Mesothelial cell of epicardium (in vitro differentiated cells): ENCODE measurements around the gene EXOC7. TPM values are rescaled to one million over a fixed set of nuclear protein-coding genes. Genes with fewer than 3 reads are reported as not detected.
A peak's percentile ranks its signal among the peaks of the same experiment; 100 is the strongest.
"Not testable (repeated sequence)": the region's sequence is repeated elsewhere in the genome, so short reads cannot be mapped to it uniquely, and the experiment has no call there.

Experiments used
- DNase-seq, 2 experiments: peaks; one replicate each; pipeline ENCODE4 v3.0.0; 2021; ENCODE audit warnings: low spot score in 2 of 2; ENCODE audit not compliant: unreplicated experiment in 2 of 2
- H3K27ac Mint-ChIP-seq: 2 replicates; pipeline ENCODE4 v1.8.0; 2021; ENCODE audit warnings: mixed read lengths
- H3K27me3 Mint-ChIP-seq: 2 replicates; pipeline ENCODE4 v1.8.0; 2021; ENCODE audit warnings: low read depth, mixed read lengths
- H3K36me3 Mint-ChIP-seq: 2 replicates; pipeline ENCODE4 v1.8.0; 2021; ENCODE audit warnings: mixed read lengths
- H3K4me1 Mint-ChIP-seq: 2 replicates; pipeline ENCODE4 v1.8.0; 2021; ENCODE audit warnings: mixed read lengths
- H3K4me3 Mint-ChIP-seq: 2 replicates; pipeline ENCODE4 v1.8.0; 2021; ENCODE audit warnings: mild to moderate bottlenecking, moderate library complexity, mixed read lengths
- H3K9me3 Mint-ChIP-seq: 2 replicates; pipeline ENCODE4 v1.8.0; 2021; ENCODE audit warnings: mixed read lengths
- CTCF ChIP-seq: fragments of 200-600 bp; sonication (generic); IDR thresholded peaks from one replicate; pipeline ENCODE4 v1.5.0; 2021; ENCODE audit warnings: antibody characterized with exemption; ENCODE audit not compliant: unreplicated experiment
- total RNA-seq: library from RNA; stranded (reverse); gene quantifications from 3 replicates; pipeline ENCODE4 v1.2.1, GENCODE V29; 2021

Gene EXOC7
- total RNA-seq, 1 donor from 2014 or later, result 261 TPM

- Mint-ChIP-seq H3K4me1 (peaks cover 55% of the 10 kb centered on the region), H3K36me3 (peaks cover 2% of the 10 kb centered on the region), H3K9me3 (no peaks in the 10 kb centered on the region), H3K4me3 (no peak overlapping the region), H3K27me3 (peaks cover 56% of the 10 kb centered on the region), H3K27ac (no peak overlapping the region)
- TF ChIP-seq CTCF, result no peak
- no peak for DNase-seq
These were observed 24.0 kb downstream of the EXOC7 start for GRCh38 chr17:76079535-76079955.

DNA sequence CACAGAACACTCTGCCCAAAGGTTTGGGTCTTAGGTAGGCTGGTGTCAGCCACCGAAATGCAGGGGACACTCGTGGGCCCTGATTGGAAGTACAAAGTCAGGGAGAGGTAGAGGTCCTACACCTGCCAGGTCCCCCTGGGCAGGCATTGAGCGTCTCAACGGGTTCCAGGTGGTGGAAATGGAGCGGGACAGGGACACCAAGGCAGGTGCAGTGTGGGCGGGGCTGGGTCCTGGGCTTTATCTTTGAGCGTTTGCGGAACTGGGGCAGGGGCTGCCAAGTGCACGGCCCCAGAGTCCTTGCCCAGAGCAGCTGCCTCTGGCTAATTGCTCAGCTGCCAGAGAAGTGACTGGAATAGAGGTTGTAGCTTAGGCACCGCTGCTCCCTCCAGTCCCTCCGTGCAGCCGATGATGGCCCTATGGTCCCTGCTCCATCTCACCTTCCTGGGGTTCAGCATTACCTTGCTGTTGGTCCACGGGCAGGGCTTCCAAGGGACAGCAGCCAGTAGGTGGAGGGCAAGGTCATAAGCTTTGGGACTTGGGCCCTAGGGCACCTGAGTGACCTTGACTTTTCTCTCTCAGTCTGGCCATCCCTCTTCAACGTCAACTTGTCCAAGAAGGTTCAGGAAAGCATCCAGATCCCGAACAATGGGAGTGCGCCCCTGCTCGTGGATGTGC lies 24.6 kb downstream of the EXOC7 start, which contains the start of gene ZACN:
Gene ZACN, plus strand, starts transcription at position 323 of the 675 bp plus-strand sequence. Its CDS starts 83 bp downstream, at position 406.
- Mint-ChIP-seq H3K36me3 (no peaks in the 10 kb centered on the region), H3K27ac (no peak within 1 kb of the TSS), H3K9me3 (no peaks in the 10 kb centered on the region), H3K27me3 (peaks cover 61% of the 10 kb centered on the region), H3K4me1 (peaks cover 55% of the 10 kb centered on the region), H3K4me3 (no peak within 1 kb of the TSS)
- no peak for TF ChIP-seq CTCF
- no peak for DNase-seq

- not testable (repeated sequence) for H3K27ac Mint-ChIP-seq, DNase-seq, H3K4me3 Mint-ChIP-seq, H3K9me3 Mint-ChIP-seq, H3K36me3 Mint-ChIP-seq
- Mint-ChIP-seq H3K4me1 (peaks cover 55% of the 10 kb centered on the region), H3K27me3 (peaks cover 67% of the 10 kb centered on the region)
These were observed 25.2 kb downstream of the EXOC7 start for GRCh38 chr17:76078370-76078769.

GRCh38 chr17:76077584-76078110 lies 25.9 kb downstream of the EXOC7 start:
- H3K27me3 Mint-ChIP-seq, result peaks cover 68% of the 10 kb centered on the region
- H3K9me3 Mint-ChIP-seq, result no peaks in the 10 kb centered on the region
- no peak overlapping the region for H3K27ac Mint-ChIP-seq
- DNase-seq, result no peak
- H3K4me1 Mint-ChIP-seq, result peaks cover 49% of the 10 kb centered on the region
- H3K36me3 Mint-ChIP-seq, result no peaks in the 10 kb centered on the region
- no peak overlapping the region for H3K4me3 Mint-ChIP-seq
- TF ChIP-seq CTCF, result no peak

GRCh38 chr17:76076765-76077583 lies 26.6 kb downstream of the EXOC7 start:
- H3K27me3 Mint-ChIP-seq, result peaks cover 68% of the 10 kb centered on the region
- H3K4me1 Mint-ChIP-seq, result peaks cover 45% of the 10 kb centered on the region
- H3K36me3 Mint-ChIP-seq, result no peaks in the 10 kb centered on the region
- DNase-seq, result no peak
- H3K4me3 Mint-ChIP-seq, result peak overlapping the region; percentile 20
- no peak overlapping the region for H3K27ac Mint-ChIP-seq
- no peak for TF ChIP-seq CTCF
- no peaks in the 10 kb centered on the region for H3K9me3 Mint-ChIP-seq

DNA sequence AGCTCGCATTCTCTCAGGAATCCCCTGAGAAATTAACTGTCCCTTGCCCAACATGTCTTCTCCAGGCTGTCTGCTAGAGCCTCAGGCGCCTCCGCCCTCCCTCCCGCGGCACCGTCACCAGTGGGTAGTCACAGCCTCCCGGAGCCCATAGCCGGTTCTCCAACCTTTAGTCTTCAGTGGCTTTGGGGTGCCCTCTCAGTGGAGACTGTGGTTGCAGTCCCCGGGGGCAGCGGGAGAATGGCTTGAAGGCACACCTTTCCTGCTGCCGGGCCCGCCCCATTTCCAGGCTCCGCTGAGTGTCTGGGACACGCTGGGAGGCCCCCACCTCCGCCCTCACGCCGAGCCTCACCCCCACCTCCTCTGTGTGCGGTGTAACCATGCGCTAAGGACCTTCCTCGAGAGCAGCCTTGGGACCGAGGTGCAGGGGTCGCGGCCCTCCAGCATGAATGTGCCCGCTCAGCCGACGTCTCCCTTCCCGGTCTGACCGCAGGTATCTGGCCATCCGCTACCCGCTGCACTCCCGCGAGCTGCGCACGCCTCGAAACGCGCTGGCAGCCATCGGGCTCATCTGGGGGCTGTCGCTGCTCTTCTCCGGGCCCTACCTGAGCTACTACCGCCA lies 27.3 kb downstream of the EXOC7 start:
- H3K27ac Mint-ChIP-seq, result no peak overlapping the region
- H3K4me3 Mint-ChIP-seq, result peak overlapping the region; percentile 20
- H3K9me3 Mint-ChIP-seq, result no peaks in the 10 kb centered on the region
- peaks cover 68% of the 10 kb centered on the region for H3K27me3 Mint-ChIP-seq
- no peak for TF ChIP-seq CTCF
- no peaks in the 10 kb centered on the region for H3K36me3 Mint-ChIP-seq
- DNase-seq, result no peak
- peaks cover 48% of the 10 kb centered on the region for H3K4me1 Mint-ChIP-seq
